ENCODE data around the gene TBCD. TPM values are rescaled to one million over a fixed set of nuclear protein-coding genes. Genes with fewer than 3 reads are reported as not detected.
A peak's percentile ranks its signal among the peaks of the same experiment; 100 is the strongest.

Gene TBCD
- polyA plus RNA-seq, 1 experiment, result 38.6 TPM

DNA sequence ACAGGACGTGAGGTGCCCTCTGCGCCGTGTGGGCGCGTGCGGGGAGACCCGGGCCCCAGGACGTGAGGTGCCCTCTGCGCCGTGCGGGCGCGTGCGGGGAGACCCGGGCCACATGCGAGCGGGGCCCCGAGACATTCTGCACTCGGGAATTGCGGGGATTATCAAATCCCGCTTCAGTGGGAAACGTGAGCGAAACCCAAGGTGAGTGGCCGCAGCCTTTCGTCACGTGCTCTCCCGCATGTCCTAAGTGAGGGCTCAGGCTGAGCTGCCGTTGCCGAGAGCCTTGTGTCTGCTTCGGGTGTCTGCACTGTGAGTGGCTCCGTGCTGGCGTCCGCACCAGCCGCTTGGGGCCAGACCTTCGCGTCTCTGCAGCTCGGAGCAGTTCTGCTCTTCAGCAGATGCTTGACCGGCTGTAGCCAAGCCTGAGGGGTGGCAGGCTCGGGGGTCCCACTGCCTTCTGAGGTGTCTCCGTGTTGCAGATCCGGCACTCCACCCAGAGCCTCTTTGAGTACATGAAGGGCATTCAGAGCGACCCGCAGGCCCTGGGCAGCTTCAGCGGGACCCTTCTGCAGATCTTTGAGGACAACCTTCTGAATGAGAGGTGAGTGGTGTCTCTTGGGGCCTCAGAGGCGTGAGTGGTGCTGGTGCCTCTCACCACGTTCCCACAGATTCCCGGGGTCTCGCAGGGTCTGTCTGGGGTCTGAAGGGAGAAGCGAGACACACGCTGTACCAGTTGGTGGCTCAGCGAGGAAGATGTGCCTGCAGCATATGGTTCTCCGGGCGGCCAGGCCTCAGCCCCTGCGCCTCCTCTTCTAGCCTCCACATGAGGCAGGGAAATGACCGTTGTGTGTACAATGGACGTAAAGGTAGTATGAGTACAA lies 178.4 kb downstream of the TBCD start:
- ChIA-PET CTCF (interaction anchor here (1.1 kb wide), 1 partner anchor 54 kb away, joined by 3 read pairs; no protein-coding TSS in a partner anchor), POLR2A (no interaction called here)
- no peak for DNase-seq (ENCODE audit: low read depth)
- Histone ChIP-seq H3K4me3 (ENCODE audit: low read depth, low read length) (no peak overlapping the region), H3K27me3 (ENCODE audit: control insufficient read depth, insufficient read depth, low read length) (no peaks in the 10 kb centered on the region), H3K36me3 (ENCODE audit: control insufficient read depth, insufficient read depth, low read length) (peaks cover 15% of the 10 kb centered on the region; the same call in 1 of the 2 replicates)
- no peak for TF ChIP-seq CTCF (IDR thresholded peaks at IDR 0.05; ENCODE audit: insufficient read depth, low read depth, low read length)

GRCh38 chr17:82930924-82931698 lies 179.2 kb downstream of the TBCD start:
- no peak for TF ChIP-seq CTCF (IDR thresholded peaks at IDR 0.05; ENCODE audit: insufficient read depth, low read depth, low read length)
- POLR2A ChIA-PET, result no interaction called here
- Histone ChIP-seq H3K4me3 (ENCODE audit: low read depth, low read length) (no peak overlapping the region), H3K36me3 (ENCODE audit: control insufficient read depth, insufficient read depth, low read length) (peaks cover 15% of the 10 kb centered on the region; the same call in 1 of the 2 replicates), H3K27me3 (ENCODE audit: control insufficient read depth, insufficient read depth, low read length) (no peaks in the 10 kb centered on the region)
- CTCF ChIA-PET, result no interaction called here
- no peak for DNase-seq (ENCODE audit: low read depth)

DNA sequence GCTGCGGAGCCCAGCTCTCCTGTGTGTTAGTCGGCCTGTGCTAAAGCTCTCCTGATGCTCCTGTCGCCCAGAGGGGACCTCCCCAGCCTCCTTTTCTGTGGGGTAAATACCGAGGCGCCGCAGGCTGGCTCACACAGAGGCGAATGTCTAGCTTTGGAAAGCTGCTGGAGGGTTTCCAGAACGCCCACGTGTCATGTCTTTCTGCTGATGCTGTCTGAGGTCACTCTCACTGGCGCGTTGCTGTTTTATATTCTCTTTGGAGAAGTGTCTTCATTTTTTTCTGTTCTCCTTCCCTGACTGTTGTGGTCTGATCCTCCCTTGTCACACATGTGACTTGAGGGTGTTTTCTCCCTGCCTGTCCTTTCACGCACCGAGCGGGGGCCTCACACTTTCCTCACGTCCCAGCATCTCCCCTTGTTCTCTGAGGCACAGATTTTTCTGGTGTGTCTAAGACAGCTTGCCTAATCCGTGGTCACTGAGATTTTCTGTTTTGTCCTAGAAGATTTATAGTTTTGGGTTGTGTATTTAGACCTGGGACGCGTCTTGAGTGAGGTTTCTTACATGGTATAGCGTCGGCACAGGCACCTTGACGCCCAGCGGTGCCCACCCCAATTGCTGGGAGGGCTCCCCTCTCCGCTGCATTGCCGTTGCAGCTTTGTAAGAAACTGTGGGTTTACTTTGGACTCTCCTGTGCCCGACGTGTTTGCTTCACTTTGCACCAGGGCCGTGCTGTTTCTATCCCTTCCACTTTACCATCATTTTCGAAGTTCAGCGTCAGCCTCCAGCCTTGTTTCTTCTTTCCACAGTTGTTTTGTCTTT lies 180.0 kb downstream of the TBCD start:
- TF ChIP-seq CTCF (IDR thresholded peaks at IDR 0.05; ENCODE audit: insufficient read depth, low read depth, low read length), result no peak
- CTCF ChIA-PET, result interaction anchor here (1.9 kb wide), 1 partner anchor 150 kb away, joined by 5 read pairs; no protein-coding TSS in a partner anchor
- Histone ChIP-seq H3K36me3 (ENCODE audit: control insufficient read depth, insufficient read depth, low read length) (peaks cover 12% of the 10 kb centered on the region; the same call in 1 of the 2 replicates), H3K27me3 (ENCODE audit: control insufficient read depth, insufficient read depth, low read length) (no peaks in the 10 kb centered on the region), H3K4me3 (ENCODE audit: low read depth, low read length) (no peak overlapping the region)
- peak; percentile 40 for DNase-seq (ENCODE audit: low read depth)
- POLR2A ChIA-PET, result no interaction called here

- CTCF ChIA-PET, result interaction anchor here (0.6 to 1.9 kb wide), 3 partner anchors 49 to 151 kb away, joined by 3 to 6 read pairs (median 5); no protein-coding TSS in a partner anchor
- no peak for DNase-seq (ENCODE audit: low read depth)
- Histone ChIP-seq H3K36me3 (ENCODE audit: control insufficient read depth, insufficient read depth, low read length) (peaks cover 16% of the 10 kb centered on the region), H3K27me3 (ENCODE audit: control insufficient read depth, insufficient read depth, low read length) (no peaks in the 10 kb centered on the region), H3K4me3 (ENCODE audit: low read depth, low read length) (no peak overlapping the region)
- POLR2A ChIA-PET, result no interaction called here
- TF ChIP-seq CTCF (IDR thresholded peaks at IDR 0.05; ENCODE audit: insufficient read depth, low read depth, low read length), result no peak
Measured at GRCh38 chr17:82932518-82933310, 180.8 kb downstream of the TBCD start.
